ENCODE data around the gene GLRX5.

Gene GLRX5

DNA sequence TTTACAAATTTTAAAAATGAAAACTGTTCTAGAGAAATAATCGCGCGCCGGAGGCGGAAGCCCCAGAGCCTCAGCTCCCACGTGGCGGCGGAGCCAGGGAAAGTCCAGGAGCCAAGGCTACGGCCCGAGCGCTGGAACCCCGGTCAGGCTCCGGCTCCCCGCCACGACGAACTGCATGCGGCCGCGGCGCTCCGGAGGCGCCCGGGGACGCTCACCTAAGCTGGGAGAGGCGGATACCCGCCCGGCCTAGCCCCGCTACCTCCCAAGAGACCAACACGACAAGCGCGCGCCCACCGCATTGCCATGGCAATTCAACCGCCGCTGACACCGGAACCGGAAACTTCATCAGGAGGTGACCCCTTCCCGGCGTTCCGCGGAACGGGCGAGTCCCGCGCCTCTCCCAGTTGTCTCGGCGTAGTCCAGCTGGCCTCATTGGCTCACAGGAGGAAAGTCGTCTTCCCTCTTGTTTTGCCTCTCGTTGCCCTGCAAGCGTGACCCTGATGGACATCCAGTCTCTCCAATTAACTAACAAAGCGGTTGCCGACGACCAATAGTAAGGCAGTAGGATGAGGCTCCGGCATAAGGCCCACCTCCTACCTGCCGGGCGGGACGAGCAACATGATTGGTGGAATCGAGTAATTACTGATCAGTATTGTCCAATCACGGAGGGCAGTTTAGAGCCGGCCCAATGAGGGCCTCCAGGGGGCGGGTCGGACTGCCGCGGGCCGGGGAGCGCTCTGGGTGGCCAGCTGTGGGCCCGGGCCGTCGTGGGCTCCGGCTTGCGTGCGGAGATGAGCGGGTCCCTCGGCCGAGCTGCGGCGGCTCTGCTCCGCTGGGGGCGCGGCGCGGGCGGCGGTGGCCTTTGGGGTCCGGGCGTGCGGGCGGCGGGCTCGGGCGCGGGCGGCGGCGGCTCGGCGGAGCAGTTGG, at the start of gene GLRX5:
GLRX5 (plus strand) TSS at position 752 of the 927 bp plus-strand sequence; CDS start at position 792, 40 bp downstream.
- DNase-seq: peak; percentile 98

- DNase-seq: no peak
These were observed 49.5 kb upstream of the GLRX5 start for GRCh38 chr14:95485222-95485819.

- DNase-seq: no peak
These were observed 47.8 kb upstream of the GLRX5 start for GRCh38 chr14:95486875-95487668.

GRCh38 chr14:95487669-95488084, 47.2 kb upstream of the GLRX5 start:
- DNase-seq: no peak

GRCh38 chr14:95488376-95489213, 46.3 kb upstream of the GLRX5 start:
- no peak for DNase-seq

- no peak for DNase-seq
These were observed 45.4 kb upstream of the GLRX5 start for GRCh38 chr14:95489214-95490137.

- no peak for DNase-seq
These were observed 44.7 kb upstream of the GLRX5 start for GRCh38 chr14:95490138-95490509.

GRCh38 chr14:95490727-95491451, 44.0 kb upstream of the GLRX5 start:
- no peak for DNase-seq

DNA sequence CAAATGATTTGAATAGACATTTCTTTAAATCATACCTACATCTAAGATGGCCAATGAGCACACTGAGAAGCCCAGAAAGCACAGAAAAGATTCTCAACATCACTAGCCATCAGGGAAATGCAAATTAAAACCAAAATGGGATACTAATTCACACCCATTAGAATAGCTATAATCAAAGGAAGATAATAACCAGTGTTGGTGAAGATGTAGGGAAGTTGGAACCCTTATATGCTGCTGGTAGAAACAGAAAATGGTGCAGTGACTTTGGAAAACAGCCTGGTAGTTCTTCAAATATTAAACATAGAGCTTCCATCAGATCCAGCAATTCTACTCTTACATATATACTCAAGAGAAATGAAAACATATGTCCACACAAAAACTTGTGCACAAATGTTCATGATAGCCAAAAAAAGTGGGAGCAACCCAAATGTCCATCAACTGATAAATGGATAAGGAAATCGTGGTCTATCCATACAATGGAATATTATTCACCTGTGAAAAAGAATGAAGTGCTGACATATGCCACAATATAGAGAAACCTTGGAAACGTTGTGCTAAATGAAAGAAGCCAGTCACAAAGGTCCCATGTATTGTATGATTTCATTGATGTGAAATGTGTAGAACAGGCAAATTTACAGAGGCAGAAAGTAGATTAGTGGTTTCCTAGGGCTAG, 42.8 kb upstream of the GLRX5 start:
- no peak for DNase-seq

DNA sequence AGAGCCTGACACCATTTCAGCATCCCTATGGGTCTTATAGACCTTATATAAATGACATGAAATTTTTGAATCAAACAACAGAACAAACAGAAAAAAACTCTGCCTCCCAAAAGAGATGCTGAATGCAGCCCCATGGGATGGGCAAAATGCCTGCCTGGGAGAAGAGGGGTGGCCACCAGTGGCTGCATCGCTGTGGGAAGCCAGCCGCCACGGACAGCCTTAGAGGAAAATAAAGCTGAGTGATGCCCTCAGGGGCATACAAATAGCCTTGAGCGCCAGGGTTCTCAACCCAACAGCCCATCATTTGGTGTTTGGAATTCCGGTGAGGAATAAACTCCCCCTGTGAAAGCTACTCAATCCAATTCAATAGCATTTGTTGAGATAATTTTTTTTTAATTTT, 41.3 kb upstream of the GLRX5 start:
- no peak for DNase-seq

GRCh38 chr14:95493976-95494375, 40.9 kb upstream of the GLRX5 start:
- DNase-seq: no peak

DNA sequence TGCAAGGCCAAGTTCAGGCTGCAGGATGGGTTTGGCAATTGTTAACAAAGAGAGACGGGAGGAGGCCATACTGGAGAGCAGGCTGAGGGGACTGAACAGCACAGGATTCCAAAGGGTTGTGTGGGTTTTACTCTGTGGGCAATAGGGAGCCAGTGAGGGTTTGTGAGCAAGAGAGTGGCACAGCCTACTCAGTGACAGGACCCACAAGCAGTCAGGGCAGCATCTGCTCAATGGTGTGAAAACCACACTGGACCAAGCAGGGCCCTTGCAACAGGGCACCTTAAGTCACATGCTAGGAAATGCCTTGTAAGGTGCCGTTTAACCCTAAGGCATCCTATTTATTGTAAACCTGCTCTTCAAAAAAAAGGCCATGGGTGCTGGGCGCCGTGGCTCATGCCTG, 40.4 kb upstream of the GLRX5 start:
- DNase-seq: no peak

- DNase-seq: no peak
These were observed 39.8 kb upstream of the GLRX5 start for GRCh38 chr14:95495076-95495475.

DNA sequence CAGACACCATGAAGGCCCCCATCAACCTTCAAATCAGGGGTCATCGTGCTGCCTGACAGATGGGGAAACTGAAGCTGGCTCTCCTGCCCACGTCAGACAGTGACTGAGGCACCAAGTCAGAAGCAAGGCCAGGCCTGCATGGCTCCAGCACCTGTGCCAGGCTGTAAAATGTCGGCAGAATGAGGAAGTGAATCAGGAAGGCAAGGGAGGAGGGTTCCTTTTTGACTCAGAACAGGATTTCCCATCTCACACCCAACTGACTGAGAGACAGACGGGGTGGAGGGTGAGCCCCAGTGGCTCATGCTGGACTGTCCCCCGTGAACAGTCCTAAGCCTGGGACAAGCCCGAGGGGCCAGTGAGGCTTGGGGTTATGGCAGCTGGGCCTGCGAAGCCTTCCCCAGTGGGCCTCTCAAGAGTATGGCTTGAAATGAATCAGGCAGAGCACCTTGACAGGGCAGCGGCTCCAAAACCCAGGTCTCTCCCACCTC, 39.3 kb upstream of the GLRX5 start:
- DNase-seq: no peak

DNA sequence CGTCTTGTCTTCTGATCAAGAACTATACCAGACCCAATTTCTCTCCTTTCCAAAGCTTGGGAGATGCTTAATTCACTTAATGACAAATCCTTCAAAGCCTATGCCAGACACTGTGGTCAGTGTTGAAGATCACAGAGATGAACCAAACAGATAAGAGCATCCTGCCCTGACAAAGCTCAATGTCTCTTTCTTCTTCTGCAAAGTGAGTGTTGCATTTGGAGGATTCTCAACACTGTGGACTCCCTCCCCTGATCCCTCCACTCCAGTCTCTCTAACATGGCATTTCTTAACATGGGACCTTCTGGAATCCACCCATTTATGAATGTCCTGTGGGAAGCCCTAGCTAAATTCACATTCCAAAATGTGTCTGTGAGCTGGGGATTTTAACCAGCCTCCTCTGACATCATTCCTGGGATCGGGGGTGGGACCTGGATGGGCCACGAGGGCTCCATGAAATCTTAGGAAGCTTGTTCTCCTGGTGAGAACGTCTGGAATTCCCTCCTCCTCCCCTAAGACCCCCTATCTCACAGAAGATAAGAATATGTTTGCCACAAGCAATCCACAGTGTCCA, 38.7 kb upstream of the GLRX5 start:
- no peak for DNase-seq

DNA sequence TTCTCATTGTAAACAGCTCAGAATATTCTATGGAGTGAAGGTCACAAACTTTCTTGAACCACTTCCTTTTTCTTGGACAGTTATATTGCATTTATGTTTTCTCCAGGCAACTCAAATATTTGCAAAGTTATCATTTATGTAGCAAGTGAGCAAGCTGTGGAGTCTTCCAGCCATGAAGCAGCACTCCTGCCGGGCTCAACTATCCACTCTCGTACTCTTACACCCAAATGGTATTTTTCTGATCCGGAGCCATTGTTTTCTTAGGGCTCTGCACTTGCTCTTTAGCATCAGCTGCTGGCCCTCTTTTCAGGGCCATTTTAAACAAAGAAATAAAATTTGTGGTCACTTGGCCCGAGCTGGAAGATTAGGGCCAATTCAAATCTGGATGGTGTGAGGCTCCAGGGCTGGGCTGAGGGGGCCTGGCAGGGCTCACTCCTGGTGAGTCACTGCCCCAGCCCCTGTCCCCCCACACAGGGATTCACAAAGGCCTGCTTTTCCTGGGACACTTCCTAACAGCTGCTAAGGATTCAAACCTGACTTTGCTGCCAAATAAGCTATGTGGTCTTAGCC, 38.1 kb upstream of the GLRX5 start:
- DNase-seq: no peak

DNA sequence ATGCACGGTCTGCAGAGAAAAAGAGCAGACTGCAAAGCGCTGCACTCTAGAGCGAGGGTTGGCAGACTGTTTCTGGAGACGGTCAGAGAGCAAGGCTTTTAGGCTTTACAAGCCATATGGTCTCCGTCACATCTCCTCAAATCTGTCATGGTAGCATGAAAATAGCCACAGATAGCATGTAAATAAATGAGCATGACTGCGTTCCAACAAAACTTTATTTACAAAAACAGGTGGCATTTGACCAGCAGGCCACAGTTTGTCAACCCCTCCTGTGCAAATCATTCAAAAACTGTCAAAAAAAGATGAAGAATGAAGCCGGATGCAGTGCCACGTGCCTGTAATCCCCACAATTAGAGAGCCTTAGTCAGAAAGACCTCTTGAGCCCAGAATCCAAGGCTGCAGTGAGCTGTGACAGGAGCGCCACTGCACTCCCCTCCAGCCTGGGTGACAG, 37.3 kb upstream of the GLRX5 start:
- no peak for DNase-seq

DNA sequence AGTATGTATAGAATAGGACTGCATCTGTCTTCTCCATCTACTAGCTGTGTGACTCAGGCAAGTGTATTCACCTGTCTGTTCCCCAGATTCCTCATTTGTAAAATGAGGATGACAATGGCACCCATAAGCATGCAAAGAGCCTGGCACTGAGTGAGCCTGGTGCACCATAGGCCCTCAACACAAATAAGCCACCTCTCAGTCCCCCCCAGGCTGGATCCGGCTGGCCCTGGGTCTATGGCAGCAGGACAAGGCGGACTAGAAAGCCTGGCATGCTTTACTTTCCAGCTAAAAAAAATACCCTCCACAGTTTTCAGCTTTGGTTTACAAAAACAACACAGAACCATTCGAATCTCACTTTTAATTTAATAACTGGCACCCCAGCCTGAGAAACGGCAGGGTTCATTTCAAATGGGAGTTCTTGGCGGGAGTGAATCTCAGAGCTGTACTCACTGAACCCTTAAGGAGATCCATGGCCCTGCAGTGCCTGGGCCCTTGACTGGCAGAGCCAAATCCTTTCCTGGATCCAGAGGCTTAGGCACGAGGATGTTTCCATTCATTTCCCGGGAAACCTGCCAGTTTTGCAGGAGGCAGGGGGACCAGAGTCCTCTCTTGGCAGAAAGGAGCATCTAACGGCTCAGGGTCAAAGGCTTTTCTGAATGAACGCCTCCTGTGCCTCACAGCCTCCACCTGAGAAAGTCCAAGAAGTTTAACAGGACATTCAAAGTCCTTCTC, 36.1 kb upstream of the GLRX5 start:
- no peak for DNase-seq
